Panc1 (cell line): Measurements from ENCODE around the gene UBE2J2.

Experiments used
- CTCF ChIP-seq: fragments of 450-650 bp; IDR thresholded peaks from 2 replicates; pipeline ENCODE4 v1.5.1; 2017; ENCODE audit warnings: mild to moderate bottlenecking
- POLR2AphosphoS5 ChIP-seq: IDR thresholded peaks from 2 replicates; pipeline ENCODE4 v1.6.1; 2012; ENCODE audit warnings: mild to moderate bottlenecking, low read depth, low read length, moderate library complexity

GRCh38 chr1:1311107-1312104, 37.8 kb upstream of the UBE2J2 start:
- TF ChIP-seq CTCF: no peak
- TF ChIP-seq POLR2AphosphoS5: no peak; the same call in 1 of the 2 replicates
